H1 (cell line): ENCODE data around the gene RAB36. TPM values are rescaled to one million over a fixed set of nuclear protein-coding genes. Genes with fewer than 3 reads are reported as not detected.

Experiments used
- CTCF ChIA-PET: fragments of 300-600 bp; sonication (Branson Sonifier 250); formaldehyde crosslinking; loops from one replicate; lab custom pipeline; 2021; ENCODE audit not compliant: partially characterized antibody; lab: Charles Lee
- POLR2A ChIA-PET: fragments of 300-600 bp; sonication (Branson Sonifier 250); formaldehyde crosslinking; loops from one replicate; lab custom pipeline; 2021; ENCODE audit warnings: inconsistent platforms; ENCODE audit not compliant: partially characterized antibody; lab: Charles Lee
- DNase-seq, 2 experiments: peaks; one replicate each; pipeline versions ENCODE4 v3.0.0 to v3.0.0-alpha.2; 2010 to 2022; ENCODE audit warnings: low spot score in 2 of 2, low read depth in 1 of 2, mixed read lengths in 1 of 2
- FAIRE-seq: peaks from 2 replicates; lab custom pipeline; 2011; peaks lifted over from hg19 to GRCh38; lab: Jason Lieb, UNC
- H2AFZ ChIP-seq: 2 replicates; pipeline ENCODE4 v1.8.1; 2012; ENCODE audit warnings: low read length, inconsistent platforms
- H2AK5ac ChIP-seq: 2 replicates; pipeline ENCODE4 v1.6.1; 2013; ENCODE audit warnings: low read depth, low read length
- H2BK120ac ChIP-seq: replicated peaks from 2 replicates; pipeline ENCODE3; 2013; ENCODE audit warnings: low read depth, low read length, inconsistent platforms
- H2BK12ac ChIP-seq: 2 replicates; pipeline ENCODE4 v1.6.1; 2013; ENCODE audit warnings: low read depth, low read length
- H2BK15ac ChIP-seq: 2 replicates; pipeline ENCODE4 v1.6.1; 2013; ENCODE audit warnings: low read length
- H2BK20ac ChIP-seq: 2 replicates; pipeline ENCODE4 v1.6.1; 2013; ENCODE audit warnings: low read length
- H2BK5ac ChIP-seq: 2 replicates; pipeline ENCODE4 v1.6.1; 2013; ENCODE audit warnings: low read depth, low read length
- H3K14ac ChIP-seq: 2 replicates; pipeline ENCODE4 v1.6.1; 2013; ENCODE audit warnings: inconsistent platforms; ENCODE audit not compliant: insufficient read length
- H3K18ac ChIP-seq: 2 replicates; pipeline ENCODE4 v1.6.1; 2013; ENCODE audit warnings: low read length; ENCODE audit errors: extremely low read depth
- H3K23ac ChIP-seq: 2 replicates; pipeline ENCODE4 v1.6.1; 2013; ENCODE audit warnings: inconsistent platforms; ENCODE audit not compliant: insufficient read length
- H3K23me2 ChIP-seq: 2 replicates; pipeline ENCODE4 v1.6.1; 2013; ENCODE audit warnings: low read depth, low read length
- H3K27ac ChIP-seq: 2 replicates; pipeline ENCODE4 v1.6.1; 2011; ENCODE audit warnings: low read depth, low read length, inconsistent platforms
- H3K27me3 ChIP-seq, 4 experiments: replicated peaks in 1 of 4; 1 replicate in 1 of 4; 2 replicates in 3 of 4; pipeline versions ENCODE4 v1.6.1 to v1.8.1; 2011 to 2013; ENCODE audit warnings: low read length in 3 of 4, mild to moderate bottlenecking in 3 of 4, inconsistent platforms in 2 of 4, mixed read lengths in 2 of 4, moderate library complexity in 1 of 4; ENCODE audit not compliant: control insufficient read depth in 3 of 4, insufficient read depth in 3 of 4; ENCODE audit errors: extremely low read depth in 1 of 4
- H3K36me3 ChIP-seq, 4 experiments: 2 replicates each; pipeline versions ENCODE4 v1.6.1 to v1.8.1; 2011 to 2013; ENCODE audit warnings: mild to moderate bottlenecking in 4 of 4, low read length in 3 of 4, moderate library complexity in 2 of 4, control low read depth in 1 of 4, inconsistent platforms in 1 of 4; ENCODE audit not compliant: insufficient read depth in 4 of 4, control insufficient read depth in 2 of 4
- H3K4ac ChIP-seq: replicated peaks from 2 replicates; pipeline ENCODE3; 2013; ENCODE audit warnings: low read length, low read depth, mixed read lengths, inconsistent platforms; ENCODE audit not compliant: insufficient read length
- H3K4me1 ChIP-seq, 4 experiments: replicated peaks in 1 of 4; 1 replicate in 1 of 4; 2 replicates in 3 of 4; pipeline versions ENCODE4 v1.6.1 to v1.8.1; 2011 to 2013; ENCODE audit warnings: low read length in 3 of 4, inconsistent platforms in 2 of 4, mixed read lengths in 1 of 4; ENCODE audit not compliant: insufficient read depth in 4 of 4, control insufficient read depth in 3 of 4
- H3K4me2 ChIP-seq, 2 experiments: 2 replicates each; pipeline versions ENCODE4 v1.6.1 to v1.8.1; 2011 to 2013; ENCODE audit warnings: low read depth in 2 of 2, low read length in 2 of 2, control low read depth in 1 of 2, inconsistent platforms in 1 of 2, mild to moderate bottlenecking in 1 of 2; ENCODE audit not compliant: insufficient read depth in 1 of 2
- H3K4me3 ChIP-seq, 4 experiments: fragments of 200-600, 300-600 bp in 1 of 4; sonication (generic), shearing (Covaris generic), sonication (Bioruptor Twin) in 1 of 4; 2 replicates each; pipeline versions ENCODE4 v1.5.1 to v1.8.1; 2011 to 2016; ENCODE audit warnings: low read length in 4 of 4, low read depth in 3 of 4, control low read depth in 2 of 4, inconsistent platforms in 2 of 4, mild to moderate bottlenecking in 2 of 4, mixed read lengths in 1 of 4, moderate library complexity in 1 of 4; ENCODE audit not compliant: insufficient read depth in 2 of 4; ENCODE audit errors: extremely low read depth in 1 of 4
- H3K56ac ChIP-seq: replicated peaks from 2 replicates; pipeline ENCODE3; 2013; ENCODE audit warnings: low read depth, mild to moderate bottlenecking, mixed read lengths, low read length, inconsistent platforms; ENCODE audit not compliant: insufficient read length
- H3K79me1 ChIP-seq: 2 replicates; pipeline ENCODE4 v1.6.1; 2013; ENCODE audit warnings: low read depth, low read length, control low read depth
- H3K79me2 ChIP-seq, 2 experiments: 2 replicates each; pipeline versions ENCODE4 v1.6.1 to v1.8.1; 2012 to 2013; ENCODE audit warnings: low read length in 2 of 2, mild to moderate bottlenecking in 2 of 2, inconsistent platforms in 1 of 2; ENCODE audit not compliant: insufficient read depth in 2 of 2, control insufficient read depth in 1 of 2
- H3K9ac ChIP-seq, 4 experiments: replicated peaks in 1 of 4; 1 replicate in 1 of 4; 2 replicates in 3 of 4; pipeline versions ENCODE4 v1.6.1 to v1.8.1; 2011 to 2013; ENCODE audit warnings: low read depth in 3 of 4, low read length in 3 of 4, control low read depth in 2 of 4, mild to moderate bottlenecking in 2 of 4, moderate library complexity in 2 of 4, inconsistent platforms in 1 of 4; ENCODE audit errors: extremely low read depth in 1 of 4
- H3K9me3 ChIP-seq, 2 experiments: 2 replicates each; pipeline versions ENCODE4 v1.6.1 to v1.8.1; 2012 to 2013; ENCODE audit warnings: mild to moderate bottlenecking in 2 of 2, moderate library complexity in 2 of 2, control low read depth in 1 of 2, inconsistent platforms in 1 of 2, low read depth in 1 of 2, low read length in 1 of 2, mixed read lengths in 1 of 2; ENCODE audit not compliant: insufficient read depth in 2 of 2
- H4K20me1 ChIP-seq, 2 experiments: replicated peaks in 1 of 2; 2 replicates each; pipeline versions ENCODE3 to v1.8.1; 2011 to 2013; ENCODE audit warnings: inconsistent platforms in 2 of 2, low read length in 2 of 2, mild to moderate bottlenecking in 1 of 2; ENCODE audit not compliant: insufficient read depth in 2 of 2, control insufficient read depth in 1 of 2
- H4K5ac ChIP-seq: 2 replicates; pipeline ENCODE4 v1.6.1; 2013; ENCODE audit warnings: low read length, low read depth, mixed read lengths, inconsistent platforms; ENCODE audit not compliant: insufficient read length
- H4K8ac ChIP-seq: 2 replicates; pipeline ENCODE4 v1.8.0; 2013; ENCODE audit warnings: mild to moderate bottlenecking, moderate library complexity, low read length, inconsistent platforms; ENCODE audit not compliant: insufficient read depth; ENCODE audit errors: extremely low read depth
- H4K91ac ChIP-seq: replicated peaks from 2 replicates; pipeline ENCODE3; 2013; ENCODE audit warnings: low read length, mixed read lengths, inconsistent platforms; ENCODE audit not compliant: insufficient read length
- POU5F1 ChIP-seq: IDR thresholded peaks from 2 replicates; pipeline ENCODE4 v1.6.1; 2011; ENCODE audit warnings: low read depth, mild to moderate bottlenecking, low read length, moderate library complexity
- WGBS, 2 experiments: shearing (Covaris generic) in 1 of 2; methylation state at CpG; one replicate each; pipeline versions ENCODE4 v1.1.6 to v1.1.7; 2013 to 2015; ENCODE audit warnings: low lambda C conversion rate in 2 of 2, mixed read lengths in 2 of 2, inconsistent platforms in 1 of 2, low coverage in 1 of 2, missing lambda C conversion rate in 1 of 2; ENCODE audit not compliant: insufficient replicate concordance in 2 of 2, insufficient coverage in 1 of 2, insufficient read length in 1 of 2; ENCODE audit errors: extremely low coverage in 1 of 2, missing lambda C conversion rate in 1 of 2; 5-methylcytosine and 5-hydroxymethylcytosine counted together
- polyA plus RNA-seq, 7 experiments: library from polyadenylated mRNA; depleted of rRNA in 3 of 7; stranded (reverse) in 5 of 7; unstranded in 2 of 7; fragments of >200 nt in 5 of 7; fragments of 200-250 nt in 2 of 7; gene quantifications; 1 replicate in 5 of 7; 2 replicates in 1 of 7; 4 replicates in 1 of 7; pipeline versions ENCODE4 v1.2.1 to v1.2.3, GENCODE V29; 2011 to 2013; ENCODE audit warnings: missing spikeins in 2 of 7, mixed read lengths in 2 of 7
- total RNA-seq: library from RNA; stranded (reverse); fragmentation: NEBNext Ultra II Directional; extraction: Animal tissue kit (Norgen Biotek cat#: 25700); gene quantifications from 2 replicates; pipeline ENCODE4 v1.2.1, GENCODE V29; 2021

The RAB36 gene
- total and polyA plus RNA-seq, 2 of the 8 experiments (the other 6 are each of a cell fraction or from before 2014, with no cell fraction given) = 1.0 to 1.5 TPM

GRCh38 chr22:23152238-23153114 is 7.2 kb downstream of the RAB36 start:
- Histone ChIP-seq H2BK20ac (no peak overlapping the region), H3K4me2 (no peak overlapping the region), H3K9me3 (no peaks in the 10 kb centered on the region), H2BK5ac (no peak overlapping the region; the same call in 1 of the 2 replicates), H3K4me3 (no peak overlapping the region), H2BK15ac (no peak overlapping the region), H3K79me1 (no peaks in the 10 kb centered on the region), H3K9ac (no peak overlapping the region), H3K14ac (no peak overlapping the region), H3K4ac (no peak overlapping the region), H2AFZ (no peak overlapping the region), H4K8ac (no peak overlapping the region), H3K36me3 (no peaks in the 10 kb centered on the region), H2BK120ac (no peak overlapping the region), H4K5ac (no peak overlapping the region), H3K79me2 (no peaks in the 10 kb centered on the region), H3K27ac (no peak overlapping the region), H2AK5ac (no peak overlapping the region), H3K4me1 (peaks cover 0 to 26% (median 12%) of the 10 kb centered on the region in 4 experiments; a peak in 5 of 7 replicates), H3K23me2 (no peaks in the 10 kb centered on the region), H3K27me3 (no peaks in the 10 kb centered on the region; a peak in 1 of 7 replicates), H3K56ac (no peak overlapping the region), H3K18ac (no peak overlapping the region), H3K23ac (no peak overlapping the region), H4K20me1 (no peaks in the 10 kb centered on the region), H4K91ac (no peak overlapping the region), H2BK12ac (no peak overlapping the region)
- no peak for TF ChIP-seq POU5F1
- ChIA-PET CTCF (interaction anchor here (1.1 to 4.2 kb wide), 7 partner anchors 11 to 690 kb away, joined by 3 to 13 read pairs (median 6); partner anchors contain the start of gene RSPH14), POLR2A (interaction anchor here (1.0 kb wide), 1 partner anchor 123 kb away, joined by 3 read pairs; no protein-coding TSS in a partner anchor)
- DNase-seq = no peak
- FAIRE-seq = no peak
- 87% methylated on average over 16 of the region's 19 CpGs; no CpG with 5 or more reads in 1 of the 2 experiments for WGBS, 2 experiments
